ENCODE measurements around the gene ICAM4.
"Not testable (repeated sequence)": the region's sequence is repeated elsewhere in the genome, so short reads cannot be mapped to it uniquely, and the experiment has no call there.

Gene ICAM4

GRCh38 chr19:10317857-10318462 lies 31.2 kb downstream of the ICAM4 start:
- no peak for DNase-seq (ENCODE audit: low read depth in 2 of 2, low spot score in 1 of 2)

- no peak for DNase-seq (ENCODE audit: low read depth in 2 of 2, low spot score in 1 of 2)
These were observed 32.3 kb downstream of the ICAM4 start for GRCh38 chr19:10318807-10319682.

- no peak for DNase-seq (ENCODE audit: low read depth in 2 of 2, low spot score in 1 of 2)
These were observed 34.1 kb downstream of the ICAM4 start for GRCh38 chr19:10320602-10321416.

GRCh38 chr19:10321417-10321797 lies 34.7 kb downstream of the ICAM4 start:
- no peak for DNase-seq (ENCODE audit: low read depth in 2 of 2, low spot score in 1 of 2)

GRCh38 chr19:10321874-10322835 lies 35.4 kb downstream of the ICAM4 start:
- DNase-seq (ENCODE audit: low read depth in 2 of 2, low spot score in 1 of 2) = no peak

- DNase-seq (ENCODE audit: low read depth in 2 of 2, low spot score in 1 of 2) = no peak
These were observed 39.0 kb downstream of the ICAM4 start for GRCh38 chr19:10325732-10326131.

GRCh38 chr19:10327793-10328192 lies 41.0 kb downstream of the ICAM4 start:
- DNase-seq (ENCODE audit: low read depth in 2 of 2, low spot score in 1 of 2) = no peak

- no peak for DNase-seq (ENCODE audit: low read depth in 2 of 2, low spot score in 1 of 2)
These were observed 42.0 kb downstream of the ICAM4 start for GRCh38 chr19:10328558-10329429.

GRCh38 chr19:10329555-10329954 lies 42.8 kb downstream of the ICAM4 start:
- no peak for DNase-seq (ENCODE audit: low read depth in 2 of 2, low spot score in 1 of 2)

GRCh38 chr19:10332158-10332964 lies 45.6 kb downstream of the ICAM4 start:
- no peak for DNase-seq (ENCODE audit: low read depth in 2 of 2, low spot score in 1 of 2)

GRCh38 chr19:10332965-10333757 lies 46.4 kb downstream of the ICAM4 start, which contains the start of gene RAVER1:
Gene RAVER1 (minus strand): TSS chr19:10333529. CDS start chr19:10333507, 22 bp downstream.
- peak; percentile 93 to 96 for DNase-seq (ENCODE audit: low read depth in 2 of 2, low spot score in 1 of 2)

- no peak for DNase-seq (ENCODE audit: low read depth in 2 of 2, low spot score in 1 of 2)
These were observed 47.2 kb downstream of the ICAM4 start for GRCh38 chr19:10333758-10334587.

GRCh38 chr19:10334588-10335351 lies 48.0 kb downstream of the ICAM4 start:
- DNase-seq (ENCODE audit: low read depth in 2 of 2, low spot score in 1 of 2) = no peak

GRCh38 chr19:10335352-10335985 lies 48.7 kb downstream of the ICAM4 start:
- no peak for DNase-seq (ENCODE audit: low read depth in 2 of 2, low spot score in 1 of 2)

GRCh38 chr19:10336725-10337124 lies 50.0 kb downstream of the ICAM4 start:
- DNase-seq (ENCODE audit: low read depth in 2 of 2, low spot score in 1 of 2) = not testable (repeated sequence)
